CD14-positive monocyte (primary cell): ENCODE data around the gene S100A16. TPM values are rescaled to one million over a fixed set of nuclear protein-coding genes. Genes with fewer than 3 reads are reported as not detected.

Experiments
- DNase-seq, 3 donors: peaks; one replicate each; pipeline ENCODE4 v3.0.0-alpha.2; 2011 to 2022
- H2AFZ ChIP-seq: 2 replicates; pipeline ENCODE4 v1.6.0; 2012; ENCODE audit warnings: mild to moderate bottlenecking, low read depth, low read length, inconsistent platforms; ENCODE audit not compliant: insufficient read depth, poor library complexity, severe bottlenecking
- H3K27ac ChIP-seq, 2 donors: 1 replicate in 1 of 2; 2 replicates in 1 of 2; pipeline ENCODE4 v1.5.1; 2012 to 2013; ENCODE audit warnings: low read length in 2 of 2, control low read depth in 1 of 2, inconsistent platforms in 1 of 2, low read depth in 1 of 2, mild to moderate bottlenecking in 1 of 2
- H3K27me3 ChIP-seq, 2 donors: one replicate each; pipeline versions ENCODE4 v1.6.0 to v1.6.1; 2011 to 2013; ENCODE audit warnings: low read length in 2 of 2; ENCODE audit not compliant: control insufficient read depth in 2 of 2, insufficient read depth in 2 of 2
- H3K36me3 ChIP-seq, 2 donors: replicated peaks in 1 of 2; 1 replicate in 1 of 2; 2 replicates in 1 of 2; pipeline versions ENCODE4 v1.5.1 to v1.6.1; 2012 to 2013; ENCODE audit warnings: low read length in 2 of 2, control low read depth in 1 of 2, inconsistent platforms in 1 of 2, mild to moderate bottlenecking in 1 of 2; ENCODE audit not compliant: insufficient read depth in 2 of 2, control insufficient read depth in 1 of 2
- H3K4me1 ChIP-seq, 2 donors: 1 replicate in 1 of 2; 2 replicates in 1 of 2; pipeline versions ENCODE4 v1.5.1 to v1.6.1; 2012 to 2013; ENCODE audit warnings: low read length in 2 of 2, control low read depth in 1 of 2, inconsistent platforms in 1 of 2, mild to moderate bottlenecking in 1 of 2, moderate library complexity in 1 of 2; ENCODE audit not compliant: insufficient read depth in 2 of 2, control insufficient read depth in 1 of 2
- H3K4me2 ChIP-seq: replicated peaks from 2 replicates; pipeline ENCODE3; 2012; ENCODE audit warnings: low read length, moderate library complexity, mild to moderate bottlenecking; ENCODE audit not compliant: poor library complexity, severe bottlenecking; ENCODE audit errors: extremely low read depth
- H3K4me3 ChIP-seq, 3 experiments: fragments of 200-600 bp in 1 of 3; sonication (generic) in 1 of 3; replicated peaks in 1 of 3; 1 replicate in 2 of 3; 2 replicates in 1 of 3; pipeline ENCODE4 v1.5.1; 2011 to 2013; ENCODE audit warnings: low read length in 3 of 3, mild to moderate bottlenecking in 3 of 3, control low read depth in 2 of 3, low read depth in 2 of 3, inconsistent platforms in 1 of 3, moderate library complexity in 1 of 3
- H3K79me2 ChIP-seq: 2 replicates; pipeline ENCODE4 v1.6.0; 2012; ENCODE audit warnings: mild to moderate bottlenecking, control low read depth, inconsistent platforms, low read length, moderate library complexity; ENCODE audit not compliant: insufficient read depth
- H3K9ac ChIP-seq: 2 replicates; pipeline ENCODE4 v1.6.0; 2017; ENCODE audit warnings: low read length, mild to moderate bottlenecking; ENCODE audit not compliant: insufficient read depth, poor library complexity, severe bottlenecking
- H3K9me3 ChIP-seq, 2 donors: replicated peaks in 1 of 2; 1 replicate in 1 of 2; 2 replicates in 1 of 2; pipeline versions ENCODE4 v1.5.1 to v1.6.1; 2012 to 2013; ENCODE audit warnings: low read length in 2 of 2, control low read depth in 1 of 2; ENCODE audit not compliant: control insufficient read depth in 1 of 2, insufficient read depth in 1 of 2
- H4K20me1 ChIP-seq: 2 replicates; pipeline ENCODE4 v1.6.0; 2012; ENCODE audit warnings: mild to moderate bottlenecking, low read length, control low read depth, moderate library complexity; ENCODE audit not compliant: insufficient read depth
- H3K27ac Mint-ChIP-seq, 7 donors: one replicate each; pipeline ENCODE4 v1.8.0; 2020; ENCODE audit warnings: mild to moderate bottlenecking in 7 of 7, mixed read lengths in 7 of 7, moderate library complexity in 6 of 7, inconsistent platforms in 2 of 7
- H3K27me3 Mint-ChIP-seq, 3 donors: one replicate each; pipeline ENCODE4 v1.8.0; 2021 to 2022; ENCODE audit warnings: low read depth in 3 of 3, mild to moderate bottlenecking in 3 of 3, mixed read lengths in 3 of 3, moderate library complexity in 3 of 3, inconsistent platforms in 1 of 3
- H3K36me3 Mint-ChIP-seq, 2 donors: one replicate each; pipeline ENCODE4 v1.8.0; 2020; ENCODE audit warnings: mixed read lengths in 2 of 2, inconsistent platforms in 1 of 2, mild to moderate bottlenecking in 1 of 2
- H3K4me1 Mint-ChIP-seq: one replicate; pipeline ENCODE4 v1.8.0; 2020; ENCODE audit warnings: mild to moderate bottlenecking, mixed read lengths
- H3K4me3 Mint-ChIP-seq, 2 donors: one replicate each; pipeline ENCODE4 v1.8.0; 2020; ENCODE audit warnings: mild to moderate bottlenecking in 2 of 2, mixed read lengths in 2 of 2, moderate library complexity in 1 of 2
- H3K9me3 Mint-ChIP-seq, 7 donors: one replicate each; pipeline ENCODE4 v1.8.0; 2020 to 2022; ENCODE audit warnings: mixed read lengths in 7 of 7, mild to moderate bottlenecking in 6 of 7, moderate library complexity in 6 of 7, inconsistent platforms in 2 of 7
- CTCF ChIP-seq: fragments of 200-600 bp; IDR thresholded peaks from one replicate; pipeline ENCODE4 v1.8.0; 2022; ENCODE audit warnings: antibody characterized with exemption, mild to moderate bottlenecking
- WGBS: methylation state at CpG from one replicate; pipeline ENCODE4 v1.1.5; 2013; ENCODE audit warnings: missing lambda C conversion rate; ENCODE audit not compliant: insufficient coverage; 5-methylcytosine and 5-hydroxymethylcytosine counted together
- intact Hi-C, 2 donors: fragments of 100-400 bp; cut with micrococcal nuclease; formaldehyde crosslinking; loops; one replicate each; pipeline versions ENCODE4 v1.15.0 to v1.15.1; 2023
- polyA plus RNA-seq, 3 donors: library from polyadenylated mRNA; depleted of rRNA in 1 of 3; unstranded in 2 of 3; stranded (reverse) in 1 of 3; fragments of 300-500 nt in 2 of 3; fragments of >200 nt in 1 of 3; fragmentation: Illumina TruSeq in 2 of 3; gene quantifications; 1 replicate in 2 of 3; 2 replicates in 1 of 3; pipeline ENCODE4 v1.2.3, GENCODE V29; 2012 to 2021

The S100A16 gene
- polyA plus RNA-seq, 3 donors = not detected

- no peaks in the 10 kb centered on the region for H3K27me3 ChIP-seq
- peak within 1 kb of the TSS; percentile 67 for H3K4me2 ChIP-seq
- H3K27ac Mint-ChIP-seq = peak within 1 kb of the TSS; percentile 99 to 100 (median 100)
- H3K9me3 Mint-ChIP-seq = no peaks in the 10 kb centered on the region
- H3K9ac ChIP-seq = peak within 1 kb of the TSS; percentile 80
- no peaks in the 10 kb centered on the region for H3K36me3 ChIP-seq
- no peak for TF ChIP-seq CTCF
- H3K4me3 Mint-ChIP-seq = peak within 1 kb of the TSS; percentile 70 to 89
- no peaks in the 10 kb centered on the region for H4K20me1 ChIP-seq
- H3K79me2 ChIP-seq = peaks cover 13% of the 10 kb centered on the region
- peak within 1 kb of the TSS; percentile 97 to 100 for H3K27ac ChIP-seq
- peak; percentile 94 to 98 (median 97) for DNase-seq
- peaks cover 0 to 5% of the 10 kb centered on the region in 2 donors for H3K36me3 Mint-ChIP-seq
- H3K9me3 ChIP-seq = no peaks in the 10 kb centered on the region
- peak within 1 kb of the TSS in 1 of 3 experiments; percentile 42 for H3K4me3 ChIP-seq
- H2AFZ ChIP-seq = peak within 1 kb of the TSS; percentile 51
- H3K4me1 Mint-ChIP-seq = peaks cover 59% of the 10 kb centered on the region
- 0% methylated on average over 3 of the region's 8 CpGs for WGBS
- intact Hi-C loops = loop anchor here (5.0 kb wide), 2 partner anchors 53 to 1518 kb away; no protein-coding TSS in a partner anchor
- peaks cover 0 to 7% (median 0%) of the 10 kb centered on the region in 3 donors for H3K27me3 Mint-ChIP-seq
- H3K4me1 ChIP-seq = peaks cover 56 to 57% of the 10 kb centered on the region in 2 donors
Measured at GRCh38 chr1:153565529-153566374, 47.2 kb downstream of the S100A16 start, which contains the start of gene S100A2. TSS of gene S100A2 (minus strand) at chr1:153565844. CDS start at chr1:153563877, 1,967 bp downstream.

- no peaks in the 10 kb centered on the region for H3K9me3 Mint-ChIP-seq
- intact Hi-C loops = no loop called here
- H3K9me3 ChIP-seq = no peaks in the 10 kb centered on the region
- H3K4me3 Mint-ChIP-seq = no peak overlapping the region
- H3K36me3 Mint-ChIP-seq = peaks cover 0 to 5% of the 10 kb centered on the region in 2 donors
- H3K9ac ChIP-seq = no peak overlapping the region
- no peaks in the 10 kb centered on the region for H3K36me3 ChIP-seq
- no peaks in the 10 kb centered on the region for H4K20me1 ChIP-seq
- H3K4me3 ChIP-seq = peak overlapping the region in 1 of 3 experiments; percentile 6
- H3K4me1 Mint-ChIP-seq = peaks cover 59% of the 10 kb centered on the region
- H3K79me2 ChIP-seq = peaks cover 13% of the 10 kb centered on the region
- DNase-seq = no peak
- no peak for TF ChIP-seq CTCF
- no peaks in the 10 kb centered on the region for H3K27me3 Mint-ChIP-seq
- H3K27ac ChIP-seq = peak overlapping the region; percentile 97 to 100
- peak overlapping the region in 3 of 7 donors; percentile 75 to 100 (median 99) for H3K27ac Mint-ChIP-seq
- 90% methylated on average over 5 of the region's 7 CpGs for WGBS
- H3K27me3 ChIP-seq = no peaks in the 10 kb centered on the region
- H3K4me1 ChIP-seq = peaks cover 56 to 57% of the 10 kb centered on the region in 2 donors
- no peak overlapping the region for H2AFZ ChIP-seq
- H3K4me2 ChIP-seq = no peak overlapping the region
Measured at GRCh38 chr1:153563991-153564390, 48.9 kb downstream of the S100A16 start.
